ENCODE results near the gene GNB2. TPM values are rescaled to one million over a fixed set of nuclear protein-coding genes. Genes with fewer than 3 reads are reported as not detected.

GNB2 gene
- total and polyA plus RNA-seq, 2 of the 13 experiments (the other 11 are each of a cell fraction or from before 2014, with no cell fraction given), result 48.3 to 67.1 TPM

DNA sequence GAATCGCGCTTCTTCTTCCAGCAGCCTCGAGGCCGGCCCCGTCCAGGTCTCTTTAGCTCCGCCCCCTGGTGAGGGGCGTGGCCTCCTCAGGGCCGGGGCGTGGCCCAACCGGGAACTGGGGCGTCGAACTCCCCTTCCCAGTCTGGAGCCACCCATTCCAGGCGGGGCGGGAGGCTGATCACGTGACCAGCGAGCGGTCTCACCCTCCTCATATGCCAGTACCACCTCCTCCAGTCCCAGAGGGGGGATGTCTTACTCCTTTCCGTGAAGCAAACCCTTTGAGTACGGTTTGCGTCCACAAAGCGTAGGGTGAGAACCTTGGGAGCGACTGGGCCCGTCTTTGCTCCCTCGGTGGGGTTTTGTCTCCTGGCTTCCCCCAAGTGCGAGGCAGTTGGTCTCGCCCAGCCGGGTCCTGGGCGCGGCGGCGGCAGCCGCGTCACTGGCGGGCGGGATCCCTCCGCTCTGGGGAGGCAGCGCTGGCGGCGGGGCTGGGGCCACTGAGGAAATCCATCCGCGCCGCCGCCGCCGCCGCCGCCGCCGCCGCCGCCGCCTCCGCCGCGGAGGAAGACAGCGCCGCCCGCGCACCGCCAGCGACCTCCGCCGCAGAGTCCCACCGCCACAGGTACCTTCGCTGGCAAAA is at the start of gene GNB2 (continued):
- TF ChIP-seq, protein P1, sequence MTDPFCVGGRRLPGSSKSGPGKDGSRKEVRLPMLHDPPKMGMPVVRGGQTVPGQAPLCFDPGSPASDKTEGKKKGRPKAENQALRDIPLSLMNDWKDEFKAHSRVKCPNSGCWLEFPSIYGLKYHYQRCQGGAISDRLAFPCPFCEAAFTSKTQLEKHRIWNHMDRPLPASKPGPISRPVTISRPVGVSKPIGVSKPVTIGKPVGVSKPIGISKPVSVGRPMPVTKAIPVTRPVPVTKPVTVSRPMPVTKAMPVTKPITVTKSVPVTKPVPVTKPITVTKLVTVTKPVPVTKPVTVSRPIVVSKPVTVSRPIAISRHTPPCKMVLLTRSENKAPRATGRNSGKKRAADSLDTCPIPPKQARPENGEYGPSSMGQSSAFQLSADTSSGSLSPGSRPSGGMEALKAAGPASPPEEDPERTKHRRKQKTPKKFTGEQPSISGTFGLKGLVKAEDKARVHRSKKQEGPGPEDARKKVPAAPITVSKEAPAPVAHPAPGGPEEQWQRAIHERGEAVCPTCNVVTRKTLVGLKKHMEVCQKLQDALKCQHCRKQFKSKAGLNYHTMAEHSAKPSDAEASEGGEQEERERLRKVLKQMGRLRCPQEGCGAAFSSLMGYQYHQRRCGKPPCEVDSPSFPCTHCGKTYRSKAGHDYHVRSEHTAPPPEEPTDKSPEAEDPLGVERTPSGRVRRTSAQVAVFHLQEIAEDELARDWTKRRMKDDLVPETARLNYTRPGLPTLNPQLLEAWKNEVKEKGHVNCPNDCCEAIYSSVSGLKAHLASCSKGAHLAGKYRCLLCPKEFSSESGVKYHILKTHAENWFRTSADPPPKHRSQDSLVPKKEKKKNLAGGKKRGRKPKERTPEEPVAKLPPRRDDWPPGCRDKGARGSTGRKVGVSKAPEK (CRISPR knock-in tag; IDR thresholded peaks at IDR 0.05; ENCODE audit: borderline replicate concordance), result no peak
- TF ChIP-seq ZNF557 (CRISPR knock-in tag; IDR thresholded peaks at IDR 0.05) (no peak), SALL2 (CRISPR knock-in tag; IDR thresholded peaks at IDR 0.05) (no peak; the same call in 1 of the 2 replicates), HNRNPLL (IDR thresholded peaks at IDR 0.05; ENCODE audit: low read depth, low read length, poor library complexity, severe bottlenecking) (peak; percentile 80), ZNF652 (CRISPR knock-in tag; IDR thresholded peaks at IDR 0.05; ENCODE audit: borderline replicate concordance, low read depth) (peak; percentile 34; the same call in 1 of the 2 replicates), ZNF749 (CRISPR knock-in tag; IDR thresholded peaks at IDR 0.05; ENCODE audit: borderline replicate concordance) (no peak), HHEX (CRISPR knock-in tag; IDR thresholded peaks at IDR 0.05) (no peak), SP140L (CRISPR knock-in tag; IDR thresholded peaks at IDR 0.05; ENCODE audit: borderline replicate concordance) (no peak)
- TF ChIP-seq, protein P2, sequence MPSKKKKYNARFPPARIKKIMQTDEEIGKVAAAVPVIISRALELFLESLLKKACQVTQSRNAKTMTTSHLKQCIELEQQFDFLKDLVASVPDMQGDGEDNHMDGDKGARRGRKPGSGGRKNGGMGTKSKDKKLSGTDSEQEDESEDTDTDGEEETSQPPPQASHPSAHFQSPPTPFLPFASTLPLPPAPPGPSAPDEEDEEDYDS (CRISPR knock-in tag; IDR thresholded peaks at IDR 0.05), result peak; percentile 81
- TF ChIP-seq, protein P3, sequence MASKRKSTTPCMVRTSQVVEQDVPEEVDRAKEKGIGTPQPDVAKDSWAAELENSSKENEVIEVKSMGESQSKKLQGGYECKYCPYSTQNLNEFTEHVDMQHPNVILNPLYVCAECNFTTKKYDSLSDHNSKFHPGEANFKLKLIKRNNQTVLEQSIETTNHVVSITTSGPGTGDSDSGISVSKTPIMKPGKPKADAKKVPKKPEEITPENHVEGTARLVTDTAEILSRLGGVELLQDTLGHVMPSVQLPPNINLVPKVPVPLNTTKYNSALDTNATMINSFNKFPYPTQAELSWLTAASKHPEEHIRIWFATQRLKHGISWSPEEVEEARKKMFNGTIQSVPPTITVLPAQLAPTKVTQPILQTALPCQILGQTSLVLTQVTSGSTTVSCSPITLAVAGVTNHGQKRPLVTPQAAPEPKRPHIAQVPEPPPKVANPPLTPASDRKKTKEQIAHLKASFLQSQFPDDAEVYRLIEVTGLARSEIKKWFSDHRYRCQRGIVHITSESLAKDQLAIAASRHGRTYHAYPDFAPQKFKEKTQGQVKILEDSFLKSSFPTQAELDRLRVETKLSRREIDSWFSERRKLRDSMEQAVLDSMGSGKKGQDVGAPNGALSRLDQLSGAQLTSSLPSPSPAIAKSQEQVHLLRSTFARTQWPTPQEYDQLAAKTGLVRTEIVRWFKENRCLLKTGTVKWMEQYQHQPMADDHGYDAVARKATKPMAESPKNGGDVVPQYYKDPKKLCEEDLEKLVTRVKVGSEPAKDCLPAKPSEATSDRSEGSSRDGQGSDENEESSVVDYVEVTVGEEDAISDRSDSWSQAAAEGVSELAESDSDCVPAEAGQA (IDR thresholded peaks at IDR 0.05; ENCODE audit: low read depth), result 0 out of 2 replicates have a peak, but pooled peaks have one; percentile 16
- TF ChIP-seq, protein P3 (CRISPR knock-in tag; IDR thresholded peaks at IDR 0.05; ENCODE audit: borderline replicate concordance), result no peak
- TF ChIP-seq, protein P4, sequence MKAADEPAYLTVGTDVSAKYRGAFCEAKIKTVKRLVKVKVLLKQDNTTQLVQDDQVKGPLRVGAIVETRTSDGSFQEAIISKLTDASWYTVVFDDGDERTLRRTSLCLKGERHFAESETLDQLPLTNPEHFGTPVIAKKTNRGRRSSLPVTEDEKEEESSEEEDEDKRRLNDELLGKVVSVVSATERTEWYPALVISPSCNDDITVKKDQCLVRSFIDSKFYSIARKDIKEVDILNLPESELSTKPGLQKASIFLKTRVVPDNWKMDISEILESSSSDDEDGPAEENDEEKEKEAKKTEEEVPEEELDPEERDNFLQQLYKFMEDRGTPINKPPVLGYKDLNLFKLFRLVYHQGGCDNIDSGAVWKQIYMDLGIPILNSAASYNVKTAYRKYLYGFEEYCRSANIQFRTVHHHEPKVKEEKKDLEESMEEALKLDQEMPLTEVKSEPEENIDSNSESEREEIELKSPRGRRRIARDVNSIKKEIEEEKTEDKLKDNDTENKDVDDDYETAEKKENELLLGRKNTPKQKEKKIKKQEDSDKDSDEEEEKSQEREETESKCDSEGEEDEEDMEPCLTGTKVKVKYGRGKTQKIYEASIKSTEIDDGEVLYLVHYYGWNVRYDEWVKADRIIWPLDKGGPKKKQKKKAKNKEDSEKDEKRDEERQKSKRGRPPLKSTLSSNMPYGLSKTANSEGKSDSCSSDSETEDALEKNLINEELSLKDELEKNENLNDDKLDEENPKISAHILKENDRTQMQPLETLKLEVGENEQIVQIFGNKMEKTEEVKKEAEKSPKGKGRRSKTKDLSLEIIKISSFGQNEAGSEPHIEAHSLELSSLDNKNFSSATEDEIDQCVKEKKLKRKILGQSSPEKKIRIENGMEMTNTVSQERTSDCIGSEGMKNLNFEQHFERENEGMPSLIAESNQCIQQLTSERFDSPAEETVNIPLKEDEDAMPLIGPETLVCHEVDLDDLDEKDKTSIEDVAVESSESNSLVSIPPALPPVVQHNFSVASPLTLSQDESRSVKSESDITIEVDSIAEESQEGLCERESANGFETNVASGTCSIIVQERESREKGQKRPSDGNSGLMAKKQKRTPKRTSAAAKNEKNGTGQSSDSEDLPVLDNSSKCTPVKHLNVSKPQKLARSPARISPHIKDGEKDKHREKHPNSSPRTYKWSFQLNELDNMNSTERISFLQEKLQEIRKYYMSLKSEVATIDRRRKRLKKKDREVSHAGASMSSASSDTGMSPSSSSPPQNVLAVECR (CRISPR knock-in tag; IDR thresholded peaks at IDR 0.05; ENCODE audit: borderline replicate concordance), result peak; percentile 74; the same call in 1 of the 2 replicates
